ENCODE results near the gene TENM4.

TENM4 gene

DNA sequence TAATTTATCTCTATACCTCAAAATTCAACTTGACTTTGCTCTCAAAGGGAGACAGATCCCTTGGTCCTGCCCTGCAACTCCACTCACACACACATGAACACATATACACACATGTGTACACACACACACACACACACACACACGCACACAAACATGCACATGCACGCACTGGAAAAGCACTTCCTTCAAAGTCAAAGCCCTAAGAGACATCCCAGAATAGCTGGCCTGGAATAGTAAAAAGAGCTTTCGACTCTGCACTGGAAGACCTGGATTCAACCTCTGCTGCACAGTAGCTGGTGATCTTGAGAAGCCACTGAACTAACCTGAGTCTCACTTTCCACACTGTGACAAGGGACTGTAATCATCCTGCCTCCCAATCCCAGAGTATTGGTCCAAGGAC lies 26.8 kb downstream of the TENM4 start:
- H3K9me2 ChIP-seq (replicated peaks; ENCODE audit: control insufficient read depth, low read length) = no peaks in the 10 kb centered on the region

GRCh38 chr11:79413268-79413667 lies 27.6 kb downstream of the TENM4 start:
- Histone ChIP-seq H3K4me3 (ENCODE audit: low read length) (no peak overlapping the region), H3K79me2 (ENCODE audit: control insufficient read depth, low read length) (no peaks in the 10 kb centered on the region), H3K27me3 (ENCODE audit: control insufficient read depth, low read length) (no peaks in the 10 kb centered on the region), H3K4me2 (ENCODE audit: low read length) (no peak overlapping the region), H3K9me2 (replicated peaks; ENCODE audit: control insufficient read depth, low read length) (no peaks in the 10 kb centered on the region), H3K9me3 (ENCODE audit: control insufficient read depth, insufficient read depth, low read length) (no peaks in the 10 kb centered on the region), H3K27ac (ENCODE audit: low read depth, low read length) (no peak overlapping the region), H3K36me3 (ENCODE audit: control insufficient read depth, low read length) (no peaks in the 10 kb centered on the region), H4K20me1 (ENCODE audit: control insufficient read depth, insufficient read depth, low read depth, low read length) (no peaks in the 10 kb centered on the region), H3K4me1 (ENCODE audit: control insufficient read depth, low read length) (no peaks in the 10 kb centered on the region), H3F3A (ENCODE audit: control insufficient read depth, insufficient read depth) (no peaks in the 10 kb centered on the region)
- TF ChIP-seq EZH2phosphoT487 (IDR thresholded peaks at IDR 0.05; ENCODE audit: borderline replicate concordance, low read length) = no peak
- TF ChIP-seq, protein P1, sequence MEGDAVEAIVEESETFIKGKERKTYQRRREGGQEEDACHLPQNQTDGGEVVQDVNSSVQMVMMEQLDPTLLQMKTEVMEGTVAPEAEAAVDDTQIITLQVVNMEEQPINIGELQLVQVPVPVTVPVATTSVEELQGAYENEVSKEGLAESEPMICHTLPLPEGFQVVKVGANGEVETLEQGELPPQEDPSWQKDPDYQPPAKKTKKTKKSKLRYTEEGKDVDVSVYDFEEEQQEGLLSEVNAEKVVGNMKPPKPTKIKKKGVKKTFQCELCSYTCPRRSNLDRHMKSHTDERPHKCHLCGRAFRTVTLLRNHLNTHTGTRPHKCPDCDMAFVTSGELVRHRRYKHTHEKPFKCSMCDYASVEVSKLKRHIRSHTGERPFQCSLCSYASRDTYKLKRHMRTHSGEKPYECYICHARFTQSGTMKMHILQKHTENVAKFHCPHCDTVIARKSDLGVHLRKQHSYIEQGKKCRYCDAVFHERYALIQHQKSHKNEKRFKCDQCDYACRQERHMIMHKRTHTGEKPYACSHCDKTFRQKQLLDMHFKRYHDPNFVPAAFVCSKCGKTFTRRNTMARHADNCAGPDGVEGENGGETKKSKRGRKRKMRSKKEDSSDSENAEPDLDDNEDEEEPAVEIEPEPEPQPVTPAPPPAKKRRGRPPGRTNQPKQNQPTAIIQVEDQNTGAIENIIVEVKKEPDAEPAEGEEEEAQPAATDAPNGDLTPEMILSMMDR (IDR thresholded peaks at IDR 0.05; ENCODE audit: low read depth, low read length, poor library complexity, severe bottlenecking) = no peak

More for the DNA sequence above, 26.8 kb downstream of the TENM4 start:
- Histone ChIP-seq H3F3A (ENCODE audit: control insufficient read depth, insufficient read depth) (no peaks in the 10 kb centered on the region), H3K4me1 (ENCODE audit: control insufficient read depth, low read length) (no peaks in the 10 kb centered on the region), H3K4me2 (ENCODE audit: low read length) (no peak overlapping the region), H3K27ac (ENCODE audit: low read depth, low read length) (no peak overlapping the region), H3K4me3 (ENCODE audit: low read length) (no peak overlapping the region), H3K9me3 (ENCODE audit: control insufficient read depth, insufficient read depth, low read length) (no peaks in the 10 kb centered on the region), H3K79me2 (ENCODE audit: control insufficient read depth, low read length) (no peaks in the 10 kb centered on the region), H4K20me1 (ENCODE audit: control insufficient read depth, insufficient read depth, low read depth, low read length) (no peaks in the 10 kb centered on the region), H3K27me3 (ENCODE audit: control insufficient read depth, low read length) (no peaks in the 10 kb centered on the region), H3K36me3 (ENCODE audit: control insufficient read depth, low read length) (no peaks in the 10 kb centered on the region)
- TF ChIP-seq, protein P1 (IDR thresholded peaks at IDR 0.05; ENCODE audit: low read depth, low read length, poor library complexity, severe bottlenecking) = no peak
- no peak for TF ChIP-seq EZH2phosphoT487 (IDR thresholded peaks at IDR 0.05; ENCODE audit: borderline replicate concordance, low read length)

- H3K27me3 ChIP-seq (ENCODE audit: control insufficient read depth, low read length) = no peaks in the 10 kb centered on the region
Observed at GRCh38 chr11:79412761-79413160, 28.1 kb downstream of the TENM4 start.

More at GRCh38 chr11:79412761-79413160, 28.1 kb downstream of the TENM4 start:
- no peak overlapping the region for H3K27ac ChIP-seq (ENCODE audit: low read depth, low read length)
- H4K20me1 ChIP-seq (ENCODE audit: control insufficient read depth, insufficient read depth, low read depth, low read length) = no peaks in the 10 kb centered on the region
- no peaks in the 10 kb centered on the region for H3K79me2 ChIP-seq (ENCODE audit: control insufficient read depth, low read length)
- no peaks in the 10 kb centered on the region for H3K9me2 ChIP-seq (replicated peaks; ENCODE audit: control insufficient read depth, low read length)
- TF ChIP-seq, protein P1 (IDR thresholded peaks at IDR 0.05; ENCODE audit: low read depth, low read length, poor library complexity, severe bottlenecking) = no peak
- TF ChIP-seq EZH2phosphoT487 (IDR thresholded peaks at IDR 0.05; ENCODE audit: borderline replicate concordance, low read length) = no peak
- no peaks in the 10 kb centered on the region for H3K36me3 ChIP-seq (ENCODE audit: control insufficient read depth, low read length)
- no peak overlapping the region for H3K4me3 ChIP-seq (ENCODE audit: low read length)
- no peaks in the 10 kb centered on the region for H3K9me3 ChIP-seq (ENCODE audit: control insufficient read depth, insufficient read depth, low read length)
- H3F3A ChIP-seq (ENCODE audit: control insufficient read depth, insufficient read depth) = no peaks in the 10 kb centered on the region
- no peaks in the 10 kb centered on the region for H3K4me1 ChIP-seq (ENCODE audit: control insufficient read depth, low read length)
- H3K4me2 ChIP-seq (ENCODE audit: low read length) = no peak overlapping the region

Measured in DOHH2 (cell line).